H9 (cell line): Measurements from ENCODE around the gene DCLK2. TPM values are rescaled to one million over a fixed set of nuclear protein-coding genes. Genes with fewer than 3 reads are reported as not detected.

Source experiments
- DNase-seq: peaks from one replicate; pipeline ENCODE4 v3.0.0-alpha.2; 2017
- H2AFZ ChIP-seq: one replicate; pipeline ENCODE4 v1.6.1; 2013; ENCODE audit warnings: mild to moderate bottlenecking, low read length, control low read depth, moderate library complexity
- H2AK5ac ChIP-seq: 2 replicates; pipeline ENCODE4 v1.6.1; 2013; ENCODE audit warnings: low read length, control low read depth, mixed read lengths; ENCODE audit not compliant: insufficient read length
- H2BK120ac ChIP-seq: one replicate; pipeline ENCODE4 v1.6.1; 2013; ENCODE audit warnings: low read depth, mild to moderate bottlenecking, low read length, control low read depth, inconsistent platforms; ENCODE audit not compliant: poor library complexity, severe bottlenecking
- H2BK12ac ChIP-seq: 2 replicates; pipeline ENCODE4 v1.6.1; 2013; ENCODE audit warnings: low read length, control low read depth, mixed read lengths, low read depth; ENCODE audit not compliant: insufficient read length
- H2BK15ac ChIP-seq: 2 replicates; pipeline ENCODE4 v1.6.1; 2013; ENCODE audit warnings: low read depth, low read length, control low read depth
- H2BK20ac ChIP-seq: one replicate; pipeline ENCODE4 v1.6.1; 2013; ENCODE audit warnings: low read depth, mild to moderate bottlenecking, low read length, control low read depth, inconsistent platforms; ENCODE audit not compliant: poor library complexity, severe bottlenecking
- H2BK5ac ChIP-seq: 2 replicates; pipeline ENCODE4 v1.6.1; 2013; ENCODE audit warnings: low read length, control low read depth, mixed read lengths; ENCODE audit not compliant: insufficient read length
- H3K14ac ChIP-seq: 2 replicates; pipeline ENCODE4 v1.6.1; 2013; ENCODE audit warnings: low read length, control low read depth; ENCODE audit not compliant: insufficient read depth
- H3K18ac ChIP-seq: 2 replicates; pipeline ENCODE4 v1.6.1; 2013; ENCODE audit warnings: low read depth, mild to moderate bottlenecking, mixed read lengths, low read length, control low read depth; ENCODE audit not compliant: insufficient read length
- H3K23ac ChIP-seq: 2 replicates; pipeline ENCODE4 v1.6.1; 2013; ENCODE audit warnings: low read length, control low read depth, mixed read lengths, low read depth; ENCODE audit not compliant: insufficient read length
- H3K23me2 ChIP-seq: 2 replicates; pipeline ENCODE4 v1.6.1; 2013; ENCODE audit warnings: low read depth, mild to moderate bottlenecking, mixed read lengths, low read length, control low read depth; ENCODE audit not compliant: insufficient read length, poor library complexity, severe bottlenecking
- H3K27ac ChIP-seq: 2 replicates; pipeline ENCODE4 v1.5.1; 2013; ENCODE audit warnings: low read length, control low read depth, mixed read lengths, low read depth; ENCODE audit not compliant: insufficient read length
- H3K27me3 ChIP-seq: 2 replicates; pipeline ENCODE4 v1.6.1; 2013; ENCODE audit warnings: low read length, control low read depth, inconsistent platforms; ENCODE audit not compliant: insufficient read depth
- H3K4ac ChIP-seq: 2 replicates; pipeline ENCODE4 v1.6.1; 2013; ENCODE audit warnings: low read depth, mild to moderate bottlenecking, control low read depth, inconsistent platforms, low read length, moderate library complexity
- H3K4me1 ChIP-seq: 2 replicates; pipeline ENCODE4 v1.6.1; 2013; ENCODE audit warnings: low read length, control low read depth, inconsistent platforms; ENCODE audit not compliant: insufficient read depth
- H3K4me2 ChIP-seq: 2 replicates; pipeline ENCODE4 v1.6.1; 2013; ENCODE audit warnings: low read length, control low read depth, mixed read lengths; ENCODE audit not compliant: insufficient read length, insufficient read depth
- H3K56ac ChIP-seq: 2 replicates; pipeline ENCODE4 v1.6.1; 2013; ENCODE audit warnings: low read depth, mild to moderate bottlenecking, mixed read lengths, low read length, control low read depth; ENCODE audit not compliant: insufficient read length
- H3K79me1 ChIP-seq: 2 replicates; pipeline ENCODE4 v1.6.1; 2013; ENCODE audit warnings: low read depth, mild to moderate bottlenecking, moderate library complexity, low read length, control low read depth, inconsistent platforms; ENCODE audit not compliant: insufficient read depth, poor library complexity, severe bottlenecking
- H3K79me2 ChIP-seq: 2 replicates; pipeline ENCODE4 v1.6.1; 2013; ENCODE audit warnings: low read length, control low read depth, inconsistent platforms; ENCODE audit not compliant: insufficient read depth
- H3K9ac ChIP-seq: 2 replicates; pipeline ENCODE4 v1.6.1; 2013; ENCODE audit warnings: low read length, control low read depth, mixed read lengths; ENCODE audit not compliant: insufficient read length; ENCODE audit errors: extremely low read depth
- H3K9me3 ChIP-seq: one replicate; pipeline ENCODE4 v1.6.1; 2013; ENCODE audit warnings: low read depth, low read length, inconsistent platforms; ENCODE audit not compliant: control insufficient read depth
- H3T11ph ChIP-seq: one replicate; pipeline ENCODE4 v1.6.1; 2013; ENCODE audit warnings: mild to moderate bottlenecking, low read length, control low read depth, inconsistent platforms
- H4K20me1 ChIP-seq: one replicate; pipeline ENCODE4 v1.6.1; 2013; ENCODE audit not compliant: control insufficient read depth, insufficient read length, insufficient read depth
- H4K5ac ChIP-seq: 2 replicates; pipeline ENCODE4 v1.6.1; 2013; ENCODE audit warnings: low read depth, mild to moderate bottlenecking, mixed read lengths, low read length, control low read depth; ENCODE audit not compliant: insufficient read length
- H4K8ac ChIP-seq: replicated peaks from 2 replicates; pipeline ENCODE4 v1.6.1; 2013; ENCODE audit warnings: low read length, control low read depth, mixed read lengths, low read depth; ENCODE audit not compliant: insufficient read length
- H4K91ac ChIP-seq: 2 replicates; pipeline ENCODE4 v1.6.1; 2013; ENCODE audit warnings: low read depth, mild to moderate bottlenecking, moderate library complexity, mixed read lengths, low read length, control low read depth; ENCODE audit not compliant: insufficient read length
- H3K27ac Mint-ChIP-seq, 3 experiments: 2 replicates in 2 of 3; 3 replicates in 1 of 3; pipeline ENCODE4 v1.8.0; 2020 to 2021; ENCODE audit warnings: mixed read lengths in 3 of 3, mild to moderate bottlenecking in 1 of 3, moderate library complexity in 1 of 3
- H3K27me3 Mint-ChIP-seq: 2 replicates; pipeline ENCODE4 v1.8.0; 2021; ENCODE audit warnings: low read depth, mild to moderate bottlenecking, moderate library complexity, mixed read lengths
- H3K36me3 Mint-ChIP-seq, 3 experiments: 2 replicates in 2 of 3; 3 replicates in 1 of 3; pipeline ENCODE4 v1.8.0; 2020 to 2021; ENCODE audit warnings: low read depth in 3 of 3, mixed read lengths in 3 of 3; ENCODE audit not compliant: insufficient read depth in 1 of 3
- H3K4me1 Mint-ChIP-seq, 2 experiments: 2 replicates each; pipeline ENCODE4 v1.8.0; 2020; ENCODE audit warnings: mixed read lengths in 2 of 2
- H3K4me3 Mint-ChIP-seq, 2 experiments: 2 replicates in 1 of 2; 3 replicates in 1 of 2; pipeline ENCODE4 v1.8.0; 2020 to 2021; ENCODE audit warnings: mild to moderate bottlenecking in 2 of 2, mixed read lengths in 2 of 2, moderate library complexity in 1 of 2
- H3K9me3 Mint-ChIP-seq, 2 experiments: 2 replicates in 1 of 2; 3 replicates in 1 of 2; pipeline ENCODE4 v1.8.0; 2020; ENCODE audit warnings: mild to moderate bottlenecking in 2 of 2, mixed read lengths in 2 of 2, moderate library complexity in 1 of 2
- WGBS: extraction: QIAGEN DNeasy Blood & Tissue Kit; methylation state at CpG from one replicate; pipeline ENCODE4 v1.1.7; 2013; ENCODE audit warnings: missing lambda C conversion rate, low lambda C conversion rate, mixed read lengths; ENCODE audit not compliant: insufficient read length; ENCODE audit errors: extremely low coverage; 5-methylcytosine and 5-hydroxymethylcytosine counted together
- total RNA-seq: library from RNA; stranded (reverse); gene quantifications from 2 replicates; pipeline ENCODE4 v1.2.1, GENCODE V29; 2021
- TF ChIP-seq, protein P1 (sequence below): fragments of 200-600 bp; sonication (generic); conservative IDR thresholded peaks from 3 replicates; pipeline ENCODE4 v1.8.0; 2021; ENCODE audit warnings: antibody characterized with exemption, mild to moderate bottlenecking

The DCLK2 gene
- total RNA-seq, 1 experiment from 2014 or later = 0.33 TPM

GRCh38 chr4:150278206-150278605 lies 200.0 kb downstream of the DCLK2 start:
- Histone ChIP-seq H3K14ac (no peak overlapping the region), H3K79me2 (no peaks in the 10 kb centered on the region), H3K4me2 (no peak overlapping the region), H3K23ac (no peak overlapping the region), H4K20me1 (no peaks in the 10 kb centered on the region), H2BK5ac (no peak overlapping the region), H2BK120ac (no peak overlapping the region), H3K23me2 (no peaks in the 10 kb centered on the region), H3K79me1 (no peaks in the 10 kb centered on the region), H3K56ac (no peak overlapping the region), H2BK12ac (no peak overlapping the region), H3K27ac (no peak overlapping the region), H3K4me1 (no peaks in the 10 kb centered on the region), H3K9ac (no peak overlapping the region), H4K8ac (no peak overlapping the region), H4K5ac (no peak overlapping the region), H3K9me3 (no peaks in the 10 kb centered on the region), H3K4ac (no peak overlapping the region), H3K27me3 (no peaks in the 10 kb centered on the region), H2BK20ac (no peak overlapping the region), H2AK5ac (no peak overlapping the region), H2BK15ac (no peak overlapping the region), H3K18ac (no peak overlapping the region), H4K91ac (no peak overlapping the region), H3T11ph (no peak overlapping the region), H2AFZ (no peak overlapping the region)
- WGBS = no CpG with 5 or more reads among the region's 2 CpGs
- H3K27me3 Mint-ChIP-seq = no peaks in the 10 kb centered on the region
- TF ChIP-seq, protein P1, sequence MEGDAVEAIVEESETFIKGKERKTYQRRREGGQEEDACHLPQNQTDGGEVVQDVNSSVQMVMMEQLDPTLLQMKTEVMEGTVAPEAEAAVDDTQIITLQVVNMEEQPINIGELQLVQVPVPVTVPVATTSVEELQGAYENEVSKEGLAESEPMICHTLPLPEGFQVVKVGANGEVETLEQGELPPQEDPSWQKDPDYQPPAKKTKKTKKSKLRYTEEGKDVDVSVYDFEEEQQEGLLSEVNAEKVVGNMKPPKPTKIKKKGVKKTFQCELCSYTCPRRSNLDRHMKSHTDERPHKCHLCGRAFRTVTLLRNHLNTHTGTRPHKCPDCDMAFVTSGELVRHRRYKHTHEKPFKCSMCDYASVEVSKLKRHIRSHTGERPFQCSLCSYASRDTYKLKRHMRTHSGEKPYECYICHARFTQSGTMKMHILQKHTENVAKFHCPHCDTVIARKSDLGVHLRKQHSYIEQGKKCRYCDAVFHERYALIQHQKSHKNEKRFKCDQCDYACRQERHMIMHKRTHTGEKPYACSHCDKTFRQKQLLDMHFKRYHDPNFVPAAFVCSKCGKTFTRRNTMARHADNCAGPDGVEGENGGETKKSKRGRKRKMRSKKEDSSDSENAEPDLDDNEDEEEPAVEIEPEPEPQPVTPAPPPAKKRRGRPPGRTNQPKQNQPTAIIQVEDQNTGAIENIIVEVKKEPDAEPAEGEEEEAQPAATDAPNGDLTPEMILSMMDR = no peak
- H3K36me3 Mint-ChIP-seq = peaks cover 21 to 28% (median 26%) of the 10 kb centered on the region in 3 experiments
- no peak overlapping the region for H3K4me3 Mint-ChIP-seq
- H3K9me3 Mint-ChIP-seq = peaks cover 3 to 9% of the 10 kb centered on the region in 2 experiments; a peak in 3 of 5 replicates
- no peak for DNase-seq
- peaks cover 0 to 15% of the 10 kb centered on the region in 2 experiments; a peak in 2 of 4 replicates for H3K4me1 Mint-ChIP-seq
- H3K27ac Mint-ChIP-seq = no peak overlapping the region
